Stimulated activated CD4-positive, alpha-beta T cell treated with anti-CD3 and anti-CD28 coated beads, Interleukin-15, amount 100 ng/mL, for 1 hour (primary cell): ENCODE measurements around the gene ALDH3A2.
"Not testable (repeated sequence)": the region's sequence is repeated elsewhere in the genome, so short reads cannot be mapped to it uniquely, and the experiment has no call there.

ENCODE experiments used
- DNase-seq, 2 donors: peaks; one replicate each; pipeline ENCODE4 v3.0.0-alpha.2; 2020; ENCODE audit warnings: low read depth in 1 of 2, low spot score in 1 of 2

ALDH3A2 gene

DNA sequence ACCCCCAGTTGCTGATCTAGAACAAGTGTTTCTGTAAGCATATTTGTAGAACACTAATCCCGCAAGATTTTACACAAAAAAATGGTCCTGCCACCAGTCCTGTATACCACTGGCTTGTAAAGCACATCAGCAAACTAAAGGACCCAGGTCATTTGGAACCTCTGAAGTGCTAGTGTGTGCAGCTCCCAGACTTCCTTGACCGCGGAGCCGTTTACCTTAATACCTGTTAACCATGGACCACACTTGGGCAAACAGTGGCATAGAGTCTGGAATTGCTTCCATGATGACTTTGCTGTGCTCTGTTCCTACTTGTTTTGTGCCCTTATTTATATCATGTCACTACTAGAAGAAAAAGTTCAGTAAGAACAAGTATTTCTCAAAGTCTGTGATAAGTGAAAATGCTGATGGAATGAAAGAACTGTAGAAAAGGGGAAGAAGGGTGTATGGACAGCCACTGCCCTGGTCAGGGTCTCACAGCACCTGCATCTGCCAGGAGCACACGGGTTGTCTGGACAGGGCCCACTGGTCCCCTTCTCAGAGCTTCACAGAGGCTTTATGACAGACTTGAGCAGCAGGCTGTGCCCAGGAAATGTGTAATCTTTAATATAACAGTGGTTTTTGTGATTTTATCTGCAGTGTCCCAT, 29.3 kb downstream of the ALDH3A2 start:
- DNase-seq, result no peak

DNA sequence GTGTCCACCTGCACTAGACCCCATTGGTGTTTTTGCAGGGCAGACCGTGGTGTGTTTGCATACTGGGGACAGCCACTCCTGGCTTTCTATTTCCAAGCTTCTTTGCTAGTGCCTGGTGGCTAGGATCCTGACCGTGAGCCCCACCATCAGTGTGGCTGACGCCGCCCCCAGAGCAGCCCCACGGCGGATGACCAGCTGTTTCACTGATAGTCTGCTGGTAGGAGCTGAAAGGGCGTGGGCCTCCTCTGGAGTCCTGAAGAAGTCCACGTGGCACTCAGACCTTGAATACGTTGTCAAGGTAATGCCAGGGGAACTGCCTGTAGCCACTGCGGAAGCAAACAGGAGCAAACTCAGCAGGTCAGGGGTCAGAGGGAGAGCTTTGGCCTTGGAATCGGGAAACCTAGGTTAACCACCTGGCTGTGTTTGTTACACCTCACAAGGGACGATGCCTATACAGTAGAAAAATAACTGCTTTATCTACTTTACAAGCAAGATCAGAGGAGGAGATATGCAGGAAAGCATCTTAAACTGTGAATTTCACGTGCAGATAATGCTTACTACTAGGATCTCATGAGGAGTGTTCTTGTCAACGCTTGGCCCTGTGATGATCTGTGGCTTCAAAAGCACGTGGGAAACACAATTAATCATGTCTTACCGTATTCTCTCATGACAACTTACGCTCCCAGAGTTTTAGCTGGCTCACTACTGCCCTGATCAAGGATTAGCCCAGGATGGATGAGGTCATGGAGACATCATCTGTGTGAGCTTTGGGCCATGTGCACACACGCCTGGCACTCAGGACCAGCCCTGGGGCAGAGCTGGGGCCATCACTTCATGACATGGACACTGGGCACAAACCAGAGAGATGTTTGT, 30.3 kb downstream of the ALDH3A2 start:
- no peak for DNase-seq

DNA sequence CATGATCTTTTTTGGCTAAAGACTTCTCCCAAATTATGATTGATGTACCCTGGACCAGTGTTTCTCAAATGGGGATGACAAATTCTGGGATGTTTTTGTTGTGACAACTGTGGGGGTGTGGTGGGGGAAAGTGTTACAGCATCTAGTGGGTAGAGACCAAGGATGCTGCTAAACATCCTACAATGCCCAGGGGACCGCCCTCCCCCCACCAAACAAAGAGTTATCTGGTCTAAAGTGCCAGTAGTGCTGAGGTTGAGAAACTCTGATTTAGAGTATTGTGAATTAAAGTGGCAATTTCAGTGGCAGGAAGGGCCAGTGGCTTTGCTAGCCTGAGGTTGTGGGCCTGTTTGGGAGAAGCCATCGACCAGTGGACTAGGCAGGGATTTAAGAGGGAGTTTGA, 34.6 kb downstream of the ALDH3A2 start:
- DNase-seq, result no peak

DNA sequence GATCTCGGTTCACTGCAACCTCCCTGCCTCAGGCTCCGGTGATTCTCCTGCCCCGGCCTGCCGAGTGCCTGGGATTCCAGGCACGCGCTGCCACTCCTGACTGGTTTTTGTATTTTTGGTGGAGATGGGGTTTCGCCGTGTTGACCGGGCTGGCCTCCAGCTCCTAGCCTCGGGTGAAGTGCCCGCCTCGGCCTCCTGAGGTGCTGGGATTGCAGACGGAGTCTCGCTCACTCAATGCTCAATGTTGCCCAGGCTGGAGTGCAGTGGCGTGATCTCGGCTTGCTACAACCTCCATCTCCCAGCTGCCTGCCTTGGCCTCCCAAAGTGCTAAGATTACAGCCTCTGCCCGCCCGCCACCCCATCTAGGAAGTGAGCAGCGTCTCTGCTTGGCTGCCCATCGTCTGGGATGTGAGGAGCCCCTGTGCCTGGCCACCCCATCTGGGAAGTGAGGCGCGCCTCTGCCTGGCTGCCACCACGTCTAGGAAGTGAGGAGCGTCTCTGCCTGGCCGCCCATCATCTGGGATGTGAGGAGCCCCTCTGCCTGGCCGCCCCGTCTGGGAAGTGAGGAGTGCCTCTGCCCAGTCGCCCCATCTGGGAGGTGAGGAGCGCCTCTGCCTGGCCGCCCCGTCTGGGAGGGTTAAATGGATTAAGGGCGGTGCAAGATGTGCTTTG, 36.5 kb downstream of the ALDH3A2 start:
- DNase-seq, result not testable (repeated sequence)

DNA sequence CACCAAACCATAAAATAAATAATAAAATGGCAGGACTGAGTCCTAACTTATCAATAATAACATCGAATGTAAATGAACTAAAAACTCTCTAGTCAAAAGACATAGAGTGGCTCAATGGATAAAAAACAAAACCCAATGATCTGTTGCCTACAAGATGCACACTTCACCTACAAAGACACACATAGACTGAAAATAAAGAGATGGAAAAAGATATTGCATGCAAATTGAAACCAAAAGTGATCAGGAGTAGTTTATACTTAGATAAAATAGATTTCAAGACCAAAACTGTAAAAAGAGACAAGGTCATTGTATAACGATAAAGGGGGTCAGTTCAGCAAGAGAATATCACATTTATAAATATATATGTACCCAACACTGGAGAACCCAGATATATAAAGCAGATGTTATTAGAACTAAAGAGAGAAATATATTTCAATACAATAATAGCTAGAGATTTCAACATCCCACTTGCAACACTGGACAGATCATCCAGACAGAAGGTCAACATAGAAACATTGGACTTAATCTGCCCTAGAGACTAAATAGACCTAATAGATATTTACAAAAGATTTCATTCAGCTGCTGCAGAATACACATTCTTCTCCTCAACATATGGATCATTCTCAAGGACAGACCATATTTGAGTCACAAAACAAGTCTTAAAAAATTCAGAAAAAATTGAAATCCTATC, 38.0 kb downstream of the ALDH3A2 start:
- DNase-seq, result no peak

DNA sequence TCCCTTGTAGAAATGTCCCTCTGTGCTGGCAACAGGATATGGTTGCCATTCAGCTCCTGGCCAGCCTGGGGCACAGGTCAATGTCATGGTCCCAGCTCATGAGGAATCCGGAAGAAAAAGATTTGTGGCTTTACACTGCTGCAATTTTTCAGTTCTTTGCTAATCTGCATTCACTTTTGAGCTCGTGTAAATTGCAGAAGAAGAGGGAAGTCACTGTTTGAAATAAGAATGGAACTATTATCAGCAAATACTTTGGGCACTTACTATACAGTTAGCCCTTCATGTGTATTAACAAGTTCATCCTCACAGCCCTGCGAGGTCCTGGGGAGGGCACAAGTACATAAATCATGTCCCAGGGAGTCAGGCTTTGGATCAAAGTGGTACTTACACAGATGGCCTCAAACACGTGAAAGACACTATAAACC, 53.7 kb downstream of the ALDH3A2 start:
- no peak for DNase-seq

DNA sequence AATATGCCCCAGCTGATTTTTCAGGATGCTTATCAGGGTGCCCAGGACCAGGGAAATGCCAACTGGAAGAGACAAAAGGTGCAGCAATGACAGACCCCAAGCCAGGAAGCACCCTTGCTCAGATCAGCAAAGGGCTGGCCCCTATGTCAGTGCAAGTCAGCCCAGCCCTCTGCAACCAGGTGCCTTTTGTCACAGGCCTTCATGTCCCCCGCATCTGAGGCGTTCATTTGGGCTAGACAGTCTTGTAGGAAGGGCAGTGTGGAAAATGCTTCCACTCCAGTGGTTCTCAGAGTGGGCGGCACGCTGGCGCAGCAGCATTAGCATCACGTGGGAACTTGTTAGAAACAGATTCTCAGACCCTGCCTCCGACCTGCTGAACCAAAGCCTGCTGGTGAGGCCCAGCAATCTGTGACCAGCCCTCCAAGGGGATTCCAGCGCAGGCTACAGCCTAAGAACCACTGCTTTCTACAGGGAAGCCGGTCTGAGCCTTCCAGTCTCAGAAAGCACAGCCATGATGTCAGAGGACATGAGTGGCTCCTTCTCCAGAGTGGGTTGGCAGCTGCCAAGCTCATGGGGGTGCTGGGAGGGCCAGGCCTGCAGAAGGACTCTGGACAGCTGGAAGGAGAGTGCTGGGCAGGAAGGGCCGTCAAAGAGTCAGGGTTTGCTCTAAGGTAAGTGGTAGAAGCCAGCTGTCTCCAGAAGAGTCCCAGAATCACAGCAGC, 54.7 kb downstream of the ALDH3A2 start:
- DNase-seq, result no peak

DNA sequence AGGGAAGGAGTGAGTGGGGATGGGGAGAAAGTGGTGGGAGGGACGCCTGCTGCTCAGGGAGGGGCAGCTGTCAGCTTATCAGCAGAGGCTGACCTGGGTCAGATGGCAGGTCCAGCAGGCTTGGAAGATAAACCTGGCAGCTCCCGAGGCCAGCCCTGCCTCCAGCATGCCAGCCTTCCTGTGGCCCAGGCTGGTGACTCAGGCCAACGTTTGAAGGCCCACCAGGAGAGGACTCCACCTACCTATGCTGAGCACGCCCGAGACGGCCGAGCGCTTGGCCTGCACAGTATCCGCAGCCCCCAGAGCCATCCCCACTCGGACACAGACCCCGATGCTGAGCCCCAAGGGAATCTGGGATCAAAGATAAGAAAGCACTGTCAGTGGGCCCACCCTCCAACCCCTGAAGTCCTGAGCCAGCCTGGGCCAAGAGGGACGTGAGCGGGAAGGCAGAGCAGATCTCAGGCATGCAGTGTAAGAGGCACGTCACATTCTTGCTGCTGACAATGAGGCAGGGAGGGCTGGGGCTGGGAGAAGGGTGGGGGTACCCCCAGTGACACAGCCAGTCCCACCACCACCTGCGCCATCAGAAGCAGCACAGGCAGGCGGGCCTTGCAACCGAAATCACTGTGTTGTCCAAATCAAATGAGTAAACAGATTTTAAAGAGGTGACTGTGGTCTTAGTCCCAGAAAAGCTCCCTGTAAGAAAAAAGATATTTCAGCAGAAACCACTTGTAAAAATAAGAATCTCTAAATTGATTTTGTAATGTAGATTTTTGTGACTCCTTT, 55.5 kb downstream of the ALDH3A2 start:
- no peak for DNase-seq

DNA sequence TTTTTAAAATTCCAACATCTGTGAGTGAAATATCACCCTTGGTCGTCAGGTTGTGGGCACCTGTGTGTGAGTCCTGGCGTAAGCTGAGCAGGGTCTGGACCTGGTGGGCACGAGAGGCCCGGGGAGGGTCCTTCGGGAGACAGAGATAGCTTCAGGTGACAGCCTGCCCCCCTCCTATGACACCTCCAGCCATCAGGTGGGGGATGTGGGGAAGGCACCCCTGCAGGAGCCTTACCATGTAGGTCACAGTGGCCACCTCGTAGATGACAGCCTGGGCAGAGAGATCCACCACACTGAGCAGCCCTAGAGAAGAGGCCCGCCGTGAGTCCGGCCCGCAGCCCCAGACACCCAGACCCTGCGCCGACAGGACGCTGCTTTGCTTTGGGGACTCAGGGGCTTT, 56.6 kb downstream of the ALDH3A2 start:
- DNase-seq, result no peak

DNA sequence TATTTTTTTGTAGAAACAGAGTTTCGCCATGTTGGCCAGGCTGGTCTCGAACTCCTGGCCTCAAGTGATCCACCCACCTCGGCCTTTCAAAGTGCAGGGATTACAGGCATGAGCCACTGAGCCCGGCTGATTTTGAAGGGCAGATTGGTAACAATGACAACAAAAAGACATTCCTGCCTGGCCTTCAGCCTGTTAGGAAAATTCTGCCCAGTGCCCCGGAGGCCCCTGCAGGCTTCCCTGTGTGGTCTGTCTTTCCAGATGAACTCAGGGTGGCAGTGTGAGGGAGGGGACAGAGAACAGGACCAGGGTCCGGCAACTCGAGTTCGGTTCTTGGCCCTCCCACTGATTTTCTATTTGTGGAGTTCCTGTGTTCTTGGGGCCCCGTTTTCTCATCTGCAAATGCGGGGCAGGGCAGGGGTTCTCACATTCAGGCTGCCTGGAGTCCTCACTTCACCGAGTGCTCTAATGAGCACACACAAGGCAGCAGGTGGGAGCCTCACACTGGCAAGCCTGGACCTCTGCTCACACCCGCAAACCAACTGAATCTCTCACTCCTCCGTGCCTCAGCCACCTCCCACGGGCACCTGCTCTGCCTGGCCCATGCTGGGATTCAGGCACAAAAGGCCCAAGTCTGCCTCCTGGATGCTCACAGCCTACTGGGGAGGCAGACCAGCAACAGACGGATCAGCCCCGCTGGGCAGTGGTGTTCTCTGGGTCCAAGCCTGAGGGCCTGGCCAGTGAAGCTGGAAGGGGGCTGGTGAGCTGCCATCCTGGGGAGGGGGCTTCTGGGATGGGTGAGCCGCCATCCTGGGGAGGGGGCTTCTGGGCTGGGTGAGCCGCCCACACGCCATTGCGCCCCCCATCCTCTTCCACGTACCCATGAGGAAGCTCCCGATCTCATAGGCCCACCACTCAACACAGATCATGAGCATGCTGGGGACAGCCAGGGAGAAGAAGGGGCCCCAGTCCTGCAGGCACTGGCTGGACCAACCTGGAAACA, 57.5 kb downstream of the ALDH3A2 start:
- no peak for DNase-seq

DNA sequence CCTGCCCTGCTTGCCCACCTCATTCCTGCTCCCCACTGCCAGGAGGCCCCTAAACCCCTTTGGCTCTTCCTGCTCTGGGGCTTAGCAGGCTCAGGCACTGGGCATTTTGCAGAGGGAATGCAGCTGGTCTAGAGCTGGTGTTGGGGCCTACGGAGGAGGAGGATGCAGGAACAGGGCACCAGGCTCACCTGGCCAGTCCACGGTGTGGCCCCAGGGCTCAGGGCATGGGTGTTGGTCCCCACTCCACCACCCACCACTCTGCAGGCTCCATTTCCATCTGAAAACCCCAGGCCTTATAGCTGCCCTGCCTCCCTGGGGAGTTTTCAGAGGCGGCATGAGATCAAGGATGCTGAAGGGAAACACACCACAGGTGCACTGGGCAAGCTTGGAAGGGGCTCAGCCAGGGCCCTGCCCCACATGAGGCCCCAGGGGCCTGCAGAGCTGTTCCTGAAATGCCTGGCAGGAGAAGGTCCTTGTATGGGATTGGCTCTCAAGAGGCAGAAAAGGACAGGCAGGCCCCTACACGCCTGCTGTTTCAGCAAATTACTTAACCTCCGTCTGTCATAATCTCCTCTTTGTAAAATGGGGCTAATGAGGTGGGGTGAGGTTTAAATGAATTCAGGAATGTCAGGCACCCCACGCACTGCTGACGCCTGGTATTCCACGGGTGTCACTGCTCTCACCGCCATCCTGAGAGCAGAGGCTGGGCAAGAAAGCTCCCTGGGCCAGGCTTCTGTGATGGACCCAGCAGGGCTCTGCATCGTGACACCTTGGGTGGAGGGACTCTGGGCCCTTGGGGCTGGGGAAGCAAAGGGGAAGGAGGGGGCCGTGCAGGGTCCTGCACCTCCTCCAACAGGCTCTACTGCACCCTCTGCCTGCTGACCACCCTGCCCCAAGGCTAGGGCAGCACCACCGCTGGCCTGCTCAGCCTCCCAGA, 58.5 kb downstream of the ALDH3A2 start:
- DNase-seq, result no peak

DNA sequence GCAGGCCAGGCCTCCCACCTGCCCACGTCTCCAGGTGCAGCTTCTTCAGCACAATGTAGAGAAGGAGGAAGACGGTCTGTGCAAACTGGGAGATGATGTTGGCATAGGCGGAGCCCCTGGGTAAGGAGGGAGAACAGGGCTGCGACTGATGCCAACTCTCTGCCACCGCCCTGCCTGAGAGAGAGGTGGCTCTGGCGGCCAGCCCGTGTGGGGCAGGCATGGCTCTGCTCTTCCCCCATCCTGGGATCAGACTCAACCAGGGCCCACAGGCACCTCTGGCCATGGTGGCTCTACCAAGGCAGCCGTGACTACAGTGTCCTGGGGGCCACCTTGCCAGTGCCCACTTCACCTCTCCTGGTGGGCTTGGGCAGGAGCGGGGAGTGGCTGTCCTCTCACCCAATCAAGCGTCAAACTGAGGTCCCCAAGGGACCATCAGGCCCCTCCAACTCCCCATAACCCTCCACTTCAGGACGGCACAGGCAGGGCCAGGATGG, 59.2 kb downstream of the ALDH3A2 start:
- no peak for DNase-seq

DNA sequence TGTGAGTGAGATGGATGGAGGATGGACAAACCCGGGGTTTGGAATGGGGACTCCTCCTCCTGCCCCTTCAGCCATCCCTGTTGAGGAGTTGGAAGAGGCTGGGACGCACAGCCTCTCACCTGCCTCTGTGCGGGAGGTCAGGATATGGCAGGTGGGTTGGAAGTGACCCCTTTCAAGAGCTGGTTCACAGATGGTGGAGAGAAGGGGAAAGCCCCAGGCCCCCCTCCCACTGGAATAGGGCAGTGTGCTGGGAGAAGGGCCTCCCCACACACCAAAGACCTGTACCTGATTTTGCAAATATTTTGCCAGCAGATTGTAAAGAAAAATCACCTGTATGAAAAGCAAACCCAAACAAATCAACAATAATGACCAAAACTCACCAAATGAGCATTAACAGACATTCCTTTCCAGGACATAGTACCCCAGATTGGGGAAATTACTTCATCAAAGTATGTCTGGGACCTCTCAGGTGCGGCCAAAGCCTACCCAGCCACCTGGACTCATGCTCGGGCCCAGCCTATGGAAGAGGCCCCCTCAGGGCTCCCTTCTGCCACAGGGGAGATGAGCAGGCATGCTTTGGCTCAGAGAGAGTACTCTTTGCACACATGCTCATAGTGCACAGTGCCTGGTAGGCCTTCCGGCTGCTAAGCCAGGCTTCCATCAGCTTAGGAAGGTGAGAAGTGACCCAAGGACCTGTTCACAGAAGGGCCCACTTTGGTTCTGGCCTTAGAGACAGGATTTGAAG, 60.1 kb downstream of the ALDH3A2 start:
- no peak for DNase-seq

DNA sequence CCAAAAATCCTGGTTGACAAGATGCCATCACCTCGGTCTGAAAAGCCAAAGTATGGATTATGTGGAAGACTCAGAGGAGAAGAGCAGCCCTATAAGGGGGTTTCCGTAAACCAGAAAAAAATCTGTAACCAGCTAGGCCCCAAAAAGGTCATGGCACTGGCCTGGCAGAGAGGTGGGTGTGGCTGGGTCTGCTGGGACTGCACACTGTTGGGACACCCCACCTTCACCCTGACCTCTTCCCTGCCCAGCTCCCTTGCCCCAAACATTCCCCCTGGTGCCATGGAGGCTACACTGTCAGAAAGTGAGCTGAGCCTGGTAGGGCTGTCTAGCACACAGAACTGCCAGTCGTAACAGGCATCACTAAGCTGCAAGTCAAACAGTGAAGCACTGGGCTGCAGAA, 61.3 kb downstream of the ALDH3A2 start:
- DNase-seq, result no peak

DNA sequence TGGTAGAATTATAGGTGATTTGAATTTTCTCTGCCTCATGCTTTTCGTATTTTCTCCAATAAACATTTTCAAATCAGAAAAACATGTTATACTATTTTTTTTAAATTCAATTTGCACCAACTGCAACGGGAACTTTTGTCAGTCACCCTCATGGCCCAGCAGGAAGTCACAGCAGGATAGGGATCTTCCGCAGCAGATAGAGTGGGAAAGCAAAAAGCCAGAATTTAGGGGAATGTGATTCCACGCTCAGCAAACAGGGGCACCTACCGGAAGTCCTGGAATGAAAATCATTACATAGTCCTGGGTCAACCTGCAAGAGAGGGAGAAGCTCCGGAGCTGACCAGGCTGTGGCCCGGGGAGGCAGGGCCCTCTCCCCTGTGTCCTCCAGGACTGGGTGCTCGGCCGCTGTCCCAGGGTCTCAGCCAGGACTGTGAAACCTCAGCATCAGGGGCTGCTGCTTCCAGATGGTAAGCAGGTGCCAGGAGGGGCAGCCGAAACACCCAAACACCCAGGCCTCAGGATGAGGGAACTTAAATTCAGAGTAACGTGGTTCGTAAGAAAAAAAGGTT, 64.0 kb downstream of the ALDH3A2 start:
- no peak for DNase-seq

DNA sequence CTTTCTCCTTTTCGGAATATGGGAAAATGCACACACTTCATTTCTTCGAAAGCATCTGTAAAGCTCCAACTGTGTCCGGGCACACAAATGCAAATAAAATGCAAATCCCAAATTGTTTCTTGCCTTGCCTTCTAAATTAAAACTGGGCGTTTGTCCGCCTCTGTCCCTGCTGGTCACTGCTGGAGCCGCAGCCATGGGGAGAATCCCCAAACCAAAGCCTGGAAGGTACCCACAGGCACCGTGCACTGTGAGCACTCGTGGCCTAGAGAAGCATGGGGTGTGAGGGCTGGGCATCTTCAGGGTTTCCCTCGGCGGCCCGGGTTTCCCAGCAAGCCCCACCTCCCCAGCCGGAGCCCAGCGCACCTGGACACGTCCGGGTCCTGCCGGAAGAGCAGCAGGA, 64.9 kb downstream of the ALDH3A2 start:
- no peak for DNase-seq
